ENCODE results near the gene PRKG1.

PRKG1 gene

DNA sequence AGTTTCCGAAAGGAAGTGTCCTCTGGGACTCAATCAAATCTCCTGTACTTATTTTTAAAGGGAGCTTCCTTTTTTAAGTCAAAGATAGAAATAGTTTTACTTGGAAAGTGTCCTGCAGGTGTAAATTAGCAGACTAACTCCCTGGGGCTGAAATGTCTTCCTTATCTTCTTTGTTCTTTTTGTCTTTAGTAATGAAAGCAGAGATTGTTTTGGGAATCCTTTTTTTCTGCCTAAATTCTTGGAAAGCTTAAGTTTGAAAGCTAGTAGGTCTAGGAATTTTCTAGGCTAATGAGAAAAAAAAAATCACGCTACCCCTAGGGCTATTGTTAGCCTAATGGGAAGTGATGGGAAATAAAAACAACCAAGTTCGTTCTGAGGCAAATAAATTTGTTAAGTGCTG lies 764.2 kb downstream of the PRKG1 start:
- intact Hi-C loops (cut with DNase I): no loop called here
- DNase-seq: no peak

DNA sequence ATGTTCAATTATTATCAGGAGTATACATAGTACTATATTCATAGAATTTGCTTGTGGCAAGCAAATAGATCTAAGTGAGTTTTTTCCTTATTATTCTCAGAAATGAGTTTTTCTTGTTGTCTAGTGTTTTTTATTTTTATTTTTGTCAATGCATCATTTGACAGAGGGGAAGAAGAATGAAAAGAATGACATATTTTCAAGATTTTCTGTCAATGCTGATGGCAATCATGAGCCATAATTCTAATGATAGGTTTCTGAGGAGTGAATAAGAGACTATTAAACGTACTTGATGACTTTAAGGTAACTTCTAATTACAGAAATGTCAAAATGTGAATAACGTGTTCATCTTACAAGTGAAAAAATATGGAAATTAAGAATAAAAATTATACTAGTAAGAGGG lies 769.7 kb downstream of the PRKG1 start:
- no peak for DNase-seq

DNA sequence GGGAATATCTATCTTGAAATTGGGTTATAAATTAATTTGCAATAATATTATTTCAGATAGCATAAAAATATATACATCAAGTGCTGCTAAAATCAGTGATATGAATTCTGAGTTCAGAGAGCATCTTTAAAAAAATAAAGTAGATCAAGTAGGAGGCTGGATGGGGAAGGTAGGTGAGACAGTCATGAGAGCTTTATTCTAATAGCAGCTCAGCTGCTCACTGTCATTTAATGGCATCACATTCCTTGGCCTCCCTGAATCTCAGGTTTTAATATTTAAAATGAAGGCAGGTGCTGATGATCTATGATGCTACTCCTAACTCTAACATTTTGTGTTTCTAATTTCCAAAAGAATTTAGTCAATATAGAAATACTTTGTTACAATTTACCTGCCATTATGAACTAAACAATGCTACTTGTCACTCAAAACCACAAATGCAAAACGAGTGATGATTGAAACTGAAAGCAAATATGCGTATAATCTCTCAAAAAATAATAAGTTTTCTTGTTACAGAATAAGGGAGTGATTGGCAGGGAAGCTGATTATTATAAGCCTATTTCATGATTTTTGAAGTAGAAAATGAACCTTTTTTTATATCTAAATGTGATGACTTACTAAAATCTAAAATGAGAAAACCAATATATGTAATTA lies 772.7 kb downstream of the PRKG1 start:
- DNase-seq: peak in 1 of 42 donors; percentile 35
- intact Hi-C loops (cut with DNase I): no loop called here

More for the DNA sequence above, 769.7 kb downstream of the PRKG1 start:
- intact Hi-C loops (cut with DNase I): no loop called here

DNA sequence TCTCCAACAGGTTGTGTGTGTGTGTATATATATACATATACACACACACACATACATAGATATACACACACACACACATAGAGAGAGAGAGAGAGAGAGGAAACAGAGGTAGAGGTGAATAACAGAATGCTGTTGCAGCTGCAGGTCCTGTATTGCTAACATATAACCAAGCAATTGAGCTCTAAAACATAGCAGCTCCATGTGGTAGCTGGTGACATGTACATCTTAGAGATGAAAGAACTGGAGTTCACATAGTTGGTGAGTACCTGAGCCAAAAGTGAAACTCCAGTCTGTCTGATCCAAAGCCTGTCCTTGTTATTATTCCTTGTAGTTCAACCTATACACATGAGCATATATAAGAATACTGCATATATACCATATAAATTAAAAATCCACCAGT lies 778.0 kb downstream of the PRKG1 start:
- DNase-seq: no peak
- intact Hi-C loops (cut with DNase I): no loop called here

DNA sequence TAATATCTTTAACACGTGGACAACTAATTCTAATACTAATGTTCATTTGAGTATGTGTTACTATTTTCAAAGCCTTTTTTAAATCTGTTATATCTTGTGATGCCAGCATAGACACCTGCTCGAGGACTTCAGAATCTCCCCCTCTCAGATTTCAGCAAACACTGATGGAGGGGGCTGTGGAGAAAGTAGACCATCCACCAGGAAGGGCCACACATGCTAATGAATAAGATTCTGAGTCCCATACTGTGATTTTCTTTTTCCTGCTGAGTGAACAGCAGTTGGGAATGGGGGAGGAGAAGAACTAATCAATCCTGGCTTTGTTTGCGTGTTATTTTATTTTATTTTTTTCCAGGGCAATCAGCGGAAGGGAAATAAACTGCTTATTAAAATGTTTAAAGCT lies 783.0 kb downstream of the PRKG1 start:
- DNase-seq: no peak
- intact Hi-C loops (cut with DNase I): no loop called here

DNA sequence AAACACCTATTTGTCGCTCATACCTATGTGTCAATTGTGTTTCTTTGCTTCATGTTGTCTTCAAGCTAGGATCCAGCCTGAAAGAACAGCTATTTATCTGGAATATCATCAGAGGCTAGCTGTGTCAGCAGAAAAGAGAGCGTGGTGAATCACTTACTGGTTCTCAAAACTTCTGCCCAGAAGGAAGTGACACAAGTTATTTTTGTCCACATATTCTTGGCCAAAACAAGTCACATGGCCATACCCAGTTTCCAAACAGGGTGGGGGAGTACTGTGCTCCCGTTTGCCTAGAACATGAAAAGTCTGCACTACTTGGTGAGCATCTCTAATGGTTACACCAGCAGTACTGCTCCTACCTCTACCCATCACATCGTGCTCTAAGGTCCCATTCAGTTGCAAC lies 786.0 kb downstream of the PRKG1 start:
- intact Hi-C loops (cut with DNase I): no loop called here
- DNase-seq: peak in 23 of 42 donors; percentile 8 to 74 (median 29)

DNA sequence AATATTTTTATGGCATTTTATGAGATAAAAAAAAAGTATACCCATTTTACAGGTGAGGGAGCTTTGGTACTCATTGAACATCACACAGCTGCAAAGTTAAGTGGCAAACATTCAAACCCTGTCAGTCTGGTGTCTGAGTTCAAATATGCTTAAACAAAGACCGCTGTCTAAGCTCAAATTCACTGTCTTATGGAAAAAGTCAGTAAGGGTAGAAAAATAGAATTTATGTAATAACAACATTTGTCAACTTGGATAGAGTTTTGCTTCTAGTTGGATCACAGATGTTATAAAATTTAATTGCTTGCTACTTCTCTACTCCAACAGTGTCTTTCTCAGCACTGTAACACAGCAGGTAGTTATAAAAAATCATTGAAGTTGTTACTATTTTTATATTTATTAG lies 786.8 kb downstream of the PRKG1 start:
- intact Hi-C loops (cut with DNase I): no loop called here
- no peak for DNase-seq

DNA sequence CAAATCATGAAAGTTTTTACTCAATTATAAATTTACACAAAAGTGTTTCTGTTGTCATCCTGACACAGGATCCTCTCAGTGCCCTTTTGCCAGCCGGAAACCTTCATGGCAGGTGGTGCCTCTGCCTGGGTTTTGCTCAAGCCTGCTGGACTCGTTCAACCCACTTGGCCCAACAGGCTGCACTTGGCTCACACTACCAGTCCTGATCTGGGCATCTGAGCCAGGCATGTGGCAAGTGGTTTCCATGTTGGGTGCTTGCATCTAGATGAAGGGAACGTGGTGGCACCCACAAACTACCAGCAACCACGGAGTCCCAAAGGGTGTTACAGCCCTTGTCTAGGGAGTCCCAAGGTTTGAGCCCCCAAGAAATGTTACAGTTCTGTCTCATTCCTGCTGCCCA lies 787.4 kb downstream of the PRKG1 start:
- intact Hi-C loops (cut with DNase I): no loop called here
- peak in 1 of 42 donors; percentile 7 for DNase-seq

DNA sequence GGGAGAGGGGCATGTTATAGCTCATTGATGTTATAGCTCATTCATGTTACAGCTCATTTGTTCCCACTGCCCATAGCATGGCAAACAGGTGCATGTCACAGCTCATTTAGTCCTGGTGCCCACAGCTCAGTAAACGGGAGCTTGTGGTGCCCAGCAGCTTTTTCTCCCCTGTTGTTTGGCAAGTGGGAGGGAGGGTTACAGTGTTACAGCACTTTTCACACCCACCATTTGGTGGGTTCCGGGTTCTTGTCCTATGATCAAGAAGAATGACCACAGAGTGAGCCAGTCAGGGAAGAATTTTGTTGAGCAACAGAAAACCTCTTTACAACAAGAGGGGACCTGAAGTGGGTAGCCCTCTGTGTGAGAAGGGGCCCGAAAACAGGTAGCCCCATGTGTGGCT lies 787.9 kb downstream of the PRKG1 start:
- DNase-seq: no peak
- intact Hi-C loops (cut with DNase I): no loop called here

DNA sequence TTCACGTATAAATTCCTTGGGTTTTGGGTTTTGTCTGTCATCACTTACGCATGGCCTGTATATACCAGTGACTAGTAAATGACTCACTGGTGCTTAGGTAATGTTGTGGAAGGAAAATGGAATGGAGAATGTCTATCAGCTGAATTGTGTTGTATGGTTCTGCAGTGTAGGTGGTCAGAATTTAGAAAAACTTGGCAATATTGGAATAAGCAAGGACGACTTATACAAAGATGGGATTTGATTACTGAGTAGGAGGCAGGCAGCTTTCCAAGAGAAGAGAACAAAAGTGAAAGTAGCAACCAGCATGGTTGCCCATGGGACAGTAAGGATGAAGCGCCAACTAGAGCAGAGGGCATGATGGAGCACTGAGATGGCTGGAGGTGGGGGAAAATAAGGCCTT lies 793.7 kb downstream of the PRKG1 start:
- DNase-seq: no peak
- intact Hi-C loops (cut with DNase I): no loop called here

DNA sequence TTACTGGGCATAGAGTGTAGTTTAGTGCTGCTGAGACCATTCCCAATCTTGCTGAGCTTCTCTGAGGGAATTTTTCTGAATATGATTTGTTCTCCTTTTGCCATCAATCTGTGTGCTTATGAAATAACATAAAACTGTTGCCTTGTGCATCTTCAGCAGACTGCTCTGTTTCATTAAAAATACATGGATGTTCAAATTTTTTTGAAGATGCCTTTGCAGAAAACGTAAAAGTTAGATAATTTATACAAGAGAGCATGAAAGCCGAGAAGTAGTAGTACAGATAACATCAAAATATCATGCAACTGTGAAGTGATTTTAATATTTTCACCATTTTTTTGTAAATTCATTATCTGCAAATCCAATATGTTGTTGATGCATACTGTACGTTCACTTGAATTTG lies 799.8 kb downstream of the PRKG1 start:
- intact Hi-C loops (cut with DNase I): no loop called here
- no peak for DNase-seq

DNA sequence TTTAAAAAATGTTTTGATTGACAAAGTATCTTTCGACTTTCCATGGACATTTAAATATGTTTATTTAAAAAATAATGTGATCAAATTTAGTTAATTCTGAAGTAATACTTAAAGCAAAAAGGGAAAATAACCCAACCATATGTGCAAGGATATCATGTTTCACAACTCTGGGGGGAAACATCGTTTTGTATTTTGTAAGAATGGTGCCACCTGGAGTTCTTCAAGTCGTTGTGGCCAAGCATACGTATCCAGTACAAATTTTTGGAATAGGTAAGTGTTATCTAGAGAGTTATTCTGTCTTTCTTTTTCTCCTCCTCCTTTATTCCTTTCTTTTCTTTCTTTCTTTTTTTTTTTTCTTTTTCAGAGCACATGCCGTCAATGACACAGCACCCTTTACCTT lies 801.3 kb downstream of the PRKG1 start:
- no peak for DNase-seq
- intact Hi-C loops (cut with DNase I): no loop called here

DNA sequence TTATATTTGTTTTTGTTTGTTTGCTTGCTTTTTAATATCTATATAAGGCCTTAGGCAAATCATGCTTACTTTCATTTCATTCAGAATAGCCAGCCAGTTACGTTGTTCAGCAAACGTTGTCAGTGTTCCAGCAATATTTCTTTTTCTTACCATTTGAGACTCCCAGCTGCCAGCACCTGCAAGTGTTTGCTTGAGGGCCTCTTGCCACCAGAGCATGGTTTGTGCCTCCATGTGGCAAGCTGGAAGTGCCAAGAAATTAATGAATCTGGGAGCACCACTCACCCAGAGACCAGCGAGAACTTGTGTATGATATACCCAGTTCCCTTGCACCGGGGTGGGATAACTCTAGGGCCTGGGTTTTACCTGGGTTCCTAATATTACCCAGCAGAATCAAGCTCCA lies 802.2 kb downstream of the PRKG1 start:
- intact Hi-C loops (cut with DNase I): no loop called here
- no peak for DNase-seq

DNA sequence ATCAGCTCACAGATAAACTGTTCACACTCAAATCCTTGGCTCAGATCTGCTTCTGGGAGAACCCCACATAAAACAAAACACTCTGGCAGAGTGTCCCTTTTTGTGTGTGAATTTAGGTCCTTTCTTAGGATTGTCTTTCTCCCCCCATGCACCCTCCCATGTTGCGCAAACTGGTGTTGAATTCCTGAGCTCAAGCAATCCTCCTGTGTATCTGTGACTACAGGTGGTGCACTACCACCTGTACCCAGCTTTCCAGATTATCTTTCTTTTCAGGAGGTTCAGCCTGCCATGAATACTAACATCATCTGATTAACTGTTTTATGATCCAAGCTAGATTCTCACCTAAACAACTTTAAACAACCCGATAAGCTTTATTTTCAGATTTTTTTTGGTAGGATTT lies 802.7 kb downstream of the PRKG1 start:
- intact Hi-C loops (cut with DNase I): no loop called here
- no peak for DNase-seq

DNA sequence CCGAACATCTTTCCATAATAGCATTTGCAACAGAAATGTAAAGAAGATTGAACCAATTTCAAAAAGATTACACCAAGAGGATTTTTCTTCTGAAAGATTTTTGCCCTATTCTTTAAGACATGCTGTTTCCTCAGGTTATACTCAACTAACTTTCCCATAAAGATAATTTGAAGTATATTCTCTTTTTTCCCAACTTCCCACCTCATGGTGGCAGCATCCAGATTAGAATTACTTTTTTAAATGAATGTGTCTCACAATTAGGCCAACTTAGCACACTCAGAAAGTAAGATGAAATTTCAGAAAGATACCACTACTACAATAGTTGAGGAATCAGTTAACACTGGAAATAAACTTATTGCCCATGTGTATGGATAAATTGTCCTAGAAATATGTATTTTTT lies 803.3 kb downstream of the PRKG1 start:
- no peak for DNase-seq
- intact Hi-C loops (cut with DNase I): no loop called here

DNA sequence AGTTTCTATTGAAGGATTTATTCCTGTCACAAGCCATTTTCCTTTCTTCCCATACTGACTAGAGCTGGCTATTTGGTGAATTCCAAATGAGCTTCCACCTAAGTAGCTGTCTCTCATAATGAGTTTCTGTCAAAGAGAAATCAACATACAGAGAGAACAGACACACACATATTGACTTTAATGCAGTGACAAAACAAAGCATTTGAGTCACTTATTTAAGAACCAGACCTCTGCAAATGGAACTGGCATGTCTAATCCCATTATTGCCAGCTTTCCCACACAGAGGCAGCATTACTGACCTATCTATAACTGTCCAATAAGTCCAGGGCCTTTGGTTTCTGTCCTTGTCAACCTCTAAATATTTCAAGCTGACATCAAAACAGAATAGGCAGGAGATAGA lies 804.4 kb downstream of the PRKG1 start:
- intact Hi-C loops (cut with DNase I): no loop called here
- no peak for DNase-seq

DNA sequence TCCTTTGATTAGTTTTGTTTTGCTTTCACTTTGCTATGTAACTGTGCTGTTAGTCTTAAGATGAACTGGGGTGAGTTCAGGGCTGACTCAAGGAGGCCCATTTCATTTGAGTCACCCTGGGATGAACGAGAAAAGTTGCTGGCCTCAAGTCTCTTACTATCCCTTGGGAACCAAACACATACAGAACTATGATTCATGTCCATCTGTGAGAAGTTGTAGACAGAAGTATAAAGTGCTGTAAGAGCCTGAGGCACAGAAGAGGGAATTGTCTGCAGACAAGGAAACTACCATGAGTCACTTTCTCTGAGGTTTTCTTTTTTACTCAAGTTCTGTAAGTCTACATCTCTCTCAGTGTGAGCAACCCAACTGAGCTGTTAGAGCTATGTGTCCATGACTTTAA lies 805.0 kb downstream of the PRKG1 start:
- peak in 2 of 42 donors; percentile 20 to 47 for DNase-seq
- intact Hi-C loops (cut with DNase I): no loop called here

DNA sequence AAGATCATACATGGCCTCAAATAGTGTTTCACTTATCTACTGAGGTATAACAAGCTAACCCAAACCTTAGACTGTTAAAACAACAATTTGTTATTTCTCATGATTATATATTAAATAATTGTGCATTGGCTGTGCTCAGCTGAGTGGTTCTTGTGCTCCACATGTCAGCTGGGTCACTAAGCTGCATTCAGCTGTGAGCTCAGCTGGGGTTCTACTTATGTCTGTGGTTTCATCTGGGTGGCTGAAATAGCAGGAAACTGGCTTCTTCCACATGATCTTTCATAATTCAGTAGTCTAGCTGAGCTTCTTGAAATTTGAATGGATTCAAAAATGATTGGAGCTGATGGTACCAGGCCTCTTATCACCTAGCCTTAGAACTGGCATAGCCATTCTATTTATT lies 806.9 kb downstream of the PRKG1 start:
- intact Hi-C loops (cut with DNase I): no loop called here
- DNase-seq: no peak

DNA sequence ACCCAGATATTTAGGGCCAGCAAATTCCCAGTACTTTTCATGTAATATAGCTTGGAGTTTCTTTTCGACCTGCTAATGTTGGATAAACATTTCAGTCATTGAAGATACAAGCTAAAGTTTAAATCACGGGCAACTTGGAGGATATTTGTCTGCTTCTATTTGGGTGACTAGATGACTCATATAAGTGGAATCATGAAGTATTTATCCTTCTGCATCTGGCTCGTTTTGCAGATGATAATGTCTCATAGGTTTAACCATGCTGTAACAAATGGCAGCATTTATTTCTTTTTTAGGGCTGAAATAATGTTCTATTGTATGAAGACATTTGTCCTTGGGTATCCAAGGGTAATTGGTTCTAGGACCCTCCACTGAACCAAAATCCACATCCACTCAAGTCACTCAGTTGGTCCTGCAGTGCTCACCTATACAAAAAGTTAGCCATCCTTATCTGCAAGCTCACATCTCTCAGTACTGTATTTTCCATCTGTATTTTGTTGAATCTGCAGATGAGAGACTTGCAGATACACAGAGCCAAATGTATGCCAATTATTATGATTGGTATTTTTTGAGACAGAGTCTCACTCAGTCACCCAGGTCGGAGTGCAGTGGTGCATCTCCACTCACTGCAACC lies 812.3 kb downstream of the PRKG1 start:
- intact Hi-C loops (cut with DNase I): no loop called here
- DNase-seq: no peak

DNA sequence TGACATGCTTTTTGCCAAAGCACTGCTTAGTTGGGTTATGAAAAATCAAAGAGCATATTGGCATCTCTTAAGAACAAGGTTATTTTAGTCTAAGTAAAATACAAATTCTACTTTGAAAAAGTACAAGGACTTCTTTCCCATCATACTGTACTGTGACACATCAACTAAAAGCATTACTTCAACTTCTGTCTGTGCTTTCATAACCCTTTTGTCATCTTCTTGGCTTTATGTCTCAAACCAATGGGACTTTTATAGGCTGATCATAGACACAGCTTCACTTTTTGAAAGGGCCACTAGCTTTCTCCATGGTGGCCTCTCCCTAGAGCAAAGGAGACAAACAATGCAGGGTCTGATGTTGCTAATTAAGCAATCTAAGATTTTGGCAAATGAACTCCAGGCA lies 814.0 kb downstream of the PRKG1 start:
- intact Hi-C loops (cut with DNase I): no loop called here
- DNase-seq: no peak

DNA sequence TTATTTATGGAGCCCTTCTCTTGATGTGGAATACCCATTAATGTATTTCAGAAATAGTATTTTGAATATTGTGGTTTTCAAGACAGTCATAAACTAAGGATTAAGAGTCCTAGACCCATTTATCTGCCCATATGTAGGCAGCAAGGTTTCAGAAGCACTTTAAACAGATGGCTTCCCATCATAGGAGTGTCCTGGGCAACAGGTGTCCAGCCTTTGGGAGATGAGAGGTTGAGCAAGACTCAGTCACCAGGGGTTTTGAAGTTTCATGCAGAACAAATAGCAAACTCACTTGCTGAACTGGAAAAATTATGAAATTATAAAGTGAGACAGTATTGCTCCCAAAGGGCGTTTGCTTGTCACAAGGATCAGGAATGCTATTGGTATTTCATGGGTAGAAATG lies 818.0 kb downstream of the PRKG1 start:
- no peak for DNase-seq
- intact Hi-C loops (cut with DNase I): no loop called here

Data from head of caudate nucleus (tissue), 42 donors.